ENCODE data around the gene TUBGCP3.

The TUBGCP3 gene

DNA sequence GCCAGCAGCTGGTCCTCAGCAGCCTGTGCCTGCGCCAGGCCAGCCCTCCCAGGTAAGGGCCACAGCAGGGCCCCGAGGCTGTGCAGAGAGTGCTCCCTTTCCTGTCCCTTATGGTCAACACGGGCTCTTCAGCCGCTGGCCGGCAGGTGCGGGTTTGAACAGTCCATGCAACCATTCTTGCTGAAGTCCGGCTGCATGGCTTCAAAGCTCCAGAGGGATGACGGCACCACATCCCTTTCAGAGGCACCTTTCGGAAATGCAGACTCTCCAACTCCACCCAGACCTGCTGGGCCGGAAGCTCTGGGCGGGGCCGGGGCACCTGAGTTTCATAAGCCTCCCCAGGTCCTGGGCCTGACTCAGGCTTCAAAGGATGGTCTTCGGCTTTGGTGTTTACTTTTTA is 130.5 kb downstream of the TUBGCP3 start:
- H3F3A ChIP-seq (ENCODE audit: control insufficient read depth, insufficient read depth) = no peaks in the 10 kb centered on the region
- H3K9me2 ChIP-seq (replicated peaks; ENCODE audit: control insufficient read depth, low read length) = no peaks in the 10 kb centered on the region
- H4K20me1 ChIP-seq (ENCODE audit: control insufficient read depth, insufficient read depth, low read depth, low read length) = no peaks in the 10 kb centered on the region
- no peaks in the 10 kb centered on the region for H3K4me1 ChIP-seq (ENCODE audit: control insufficient read depth, low read length)
- no peaks in the 10 kb centered on the region for H3K36me3 ChIP-seq (ENCODE audit: control insufficient read depth, low read length)
- no peaks in the 10 kb centered on the region for H3K9me3 ChIP-seq (ENCODE audit: control insufficient read depth, insufficient read depth, low read length)
- no peaks in the 10 kb centered on the region for H3K79me2 ChIP-seq (ENCODE audit: control insufficient read depth, low read length)
- no peaks in the 10 kb centered on the region for H3K27me3 ChIP-seq (ENCODE audit: control insufficient read depth, low read length)
- H3K27ac ChIP-seq (ENCODE audit: low read depth, low read length) = no peak overlapping the region
- no peak for TF ChIP-seq EZH2phosphoT487 (IDR thresholded peaks at IDR 0.05; ENCODE audit: borderline replicate concordance, low read length)
- TF ChIP-seq, protein P1, sequence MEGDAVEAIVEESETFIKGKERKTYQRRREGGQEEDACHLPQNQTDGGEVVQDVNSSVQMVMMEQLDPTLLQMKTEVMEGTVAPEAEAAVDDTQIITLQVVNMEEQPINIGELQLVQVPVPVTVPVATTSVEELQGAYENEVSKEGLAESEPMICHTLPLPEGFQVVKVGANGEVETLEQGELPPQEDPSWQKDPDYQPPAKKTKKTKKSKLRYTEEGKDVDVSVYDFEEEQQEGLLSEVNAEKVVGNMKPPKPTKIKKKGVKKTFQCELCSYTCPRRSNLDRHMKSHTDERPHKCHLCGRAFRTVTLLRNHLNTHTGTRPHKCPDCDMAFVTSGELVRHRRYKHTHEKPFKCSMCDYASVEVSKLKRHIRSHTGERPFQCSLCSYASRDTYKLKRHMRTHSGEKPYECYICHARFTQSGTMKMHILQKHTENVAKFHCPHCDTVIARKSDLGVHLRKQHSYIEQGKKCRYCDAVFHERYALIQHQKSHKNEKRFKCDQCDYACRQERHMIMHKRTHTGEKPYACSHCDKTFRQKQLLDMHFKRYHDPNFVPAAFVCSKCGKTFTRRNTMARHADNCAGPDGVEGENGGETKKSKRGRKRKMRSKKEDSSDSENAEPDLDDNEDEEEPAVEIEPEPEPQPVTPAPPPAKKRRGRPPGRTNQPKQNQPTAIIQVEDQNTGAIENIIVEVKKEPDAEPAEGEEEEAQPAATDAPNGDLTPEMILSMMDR (IDR thresholded peaks at IDR 0.05; ENCODE audit: low read depth, low read length, poor library complexity, severe bottlenecking) = no peak
- no peak overlapping the region for H3K4me2 ChIP-seq (ENCODE audit: low read length)
- no peak overlapping the region for H3K4me3 ChIP-seq (ENCODE audit: low read length)

DNA sequence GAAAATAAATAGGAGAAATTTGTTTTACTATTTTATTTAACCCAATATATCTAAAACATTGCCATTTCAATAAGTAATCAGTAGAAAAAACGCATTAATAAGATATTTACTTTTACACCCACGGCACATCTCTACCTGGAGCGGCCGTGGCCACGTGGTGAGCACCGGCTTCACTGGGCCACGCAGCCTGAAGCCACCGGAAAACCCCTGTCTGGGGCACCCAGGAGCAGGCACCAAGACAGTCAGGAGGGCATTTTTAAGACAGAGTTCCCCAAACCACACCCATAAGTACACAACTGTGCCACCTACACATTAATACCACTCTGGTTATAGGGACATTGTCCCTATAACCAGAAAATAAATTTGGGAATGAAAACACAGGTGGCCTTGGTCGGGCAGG is 130.9 kb downstream of the TUBGCP3 start:
- Histone ChIP-seq H3K4me2 (ENCODE audit: low read length) (no peak overlapping the region), H3K27ac (ENCODE audit: low read depth, low read length) (no peak overlapping the region)

DNA sequence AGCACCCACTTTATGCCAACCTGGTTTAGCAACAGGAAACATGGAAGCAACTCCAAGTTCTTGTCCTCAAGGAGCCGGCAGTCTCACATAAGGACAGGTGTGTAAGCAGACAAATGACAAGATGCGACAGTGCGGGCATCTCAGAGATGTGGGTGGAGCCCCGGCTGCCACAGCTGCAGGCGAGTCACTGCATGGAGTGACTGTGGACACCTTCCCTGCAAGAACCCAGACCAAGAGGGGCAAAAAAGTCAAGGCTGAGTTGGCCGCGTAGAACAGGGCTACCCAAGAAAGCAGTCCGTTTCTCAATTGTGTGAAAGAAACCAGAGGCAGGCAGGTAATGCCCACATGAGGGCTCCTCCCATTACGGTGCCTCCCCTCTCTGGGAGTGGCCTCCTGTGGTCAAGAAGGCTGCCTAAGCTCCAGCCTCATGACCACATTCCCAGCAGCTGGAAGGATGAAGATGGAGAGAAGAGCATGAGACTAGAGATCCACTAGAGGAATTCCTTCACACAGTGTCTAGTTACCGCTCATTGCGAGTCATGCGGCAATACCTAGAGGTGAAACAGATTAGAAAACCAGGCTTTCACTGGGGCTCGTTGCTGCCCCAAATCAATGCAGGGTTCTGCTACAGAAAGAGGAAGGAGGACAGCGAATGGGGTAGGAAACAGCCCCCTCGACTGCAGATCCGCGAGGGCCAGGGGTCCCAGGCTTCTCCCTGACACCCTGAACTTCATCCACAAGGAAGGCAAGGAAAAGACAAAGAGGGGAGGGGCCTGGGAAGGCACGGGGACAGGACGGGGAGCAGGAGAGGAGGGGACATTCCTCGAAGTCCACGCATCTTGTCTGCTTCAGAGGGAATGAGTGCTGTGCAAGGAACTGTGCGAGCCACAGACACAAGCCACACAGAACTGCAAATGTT is 131.6 kb downstream of the TUBGCP3 start:
- no peaks in the 10 kb centered on the region for H3F3A ChIP-seq (ENCODE audit: control insufficient read depth, insufficient read depth)
- H3K4me3 ChIP-seq (ENCODE audit: low read length) = no peak overlapping the region
- no peaks in the 10 kb centered on the region for H3K9me2 ChIP-seq (replicated peaks; ENCODE audit: control insufficient read depth, low read length)
- no peak for TF ChIP-seq EZH2phosphoT487 (IDR thresholded peaks at IDR 0.05; ENCODE audit: borderline replicate concordance, low read length)
- TF ChIP-seq, protein P1 (IDR thresholded peaks at IDR 0.05; ENCODE audit: low read depth, low read length, poor library complexity, severe bottlenecking) = no peak
- H3K4me2 ChIP-seq (ENCODE audit: low read length) = no peak overlapping the region
- no peak overlapping the region for H3K27ac ChIP-seq (ENCODE audit: low read depth, low read length)
- H4K20me1 ChIP-seq (ENCODE audit: control insufficient read depth, insufficient read depth, low read depth, low read length) = no peaks in the 10 kb centered on the region
- H3K4me1 ChIP-seq (ENCODE audit: control insufficient read depth, low read length) = no peaks in the 10 kb centered on the region
- H3K79me2 ChIP-seq (ENCODE audit: control insufficient read depth, low read length) = no peaks in the 10 kb centered on the region
- no peaks in the 10 kb centered on the region for H3K27me3 ChIP-seq (ENCODE audit: control insufficient read depth, low read length)
- no peaks in the 10 kb centered on the region for H3K9me3 ChIP-seq (ENCODE audit: control insufficient read depth, insufficient read depth, low read length)
- H3K36me3 ChIP-seq (ENCODE audit: control insufficient read depth, low read length) = no peaks in the 10 kb centered on the region

More for the DNA sequence above, 130.9 kb downstream of the TUBGCP3 start:
- no peak for TF ChIP-seq EZH2phosphoT487 (IDR thresholded peaks at IDR 0.05; ENCODE audit: borderline replicate concordance, low read length)
- TF ChIP-seq, protein P1 (IDR thresholded peaks at IDR 0.05; ENCODE audit: low read depth, low read length, poor library complexity, severe bottlenecking) = no peak
- no peaks in the 10 kb centered on the region for H3K79me2 ChIP-seq (ENCODE audit: control insufficient read depth, low read length)
- no peaks in the 10 kb centered on the region for H3K4me1 ChIP-seq (ENCODE audit: control insufficient read depth, low read length)
- no peaks in the 10 kb centered on the region for H3K27me3 ChIP-seq (ENCODE audit: control insufficient read depth, low read length)
- H4K20me1 ChIP-seq (ENCODE audit: control insufficient read depth, insufficient read depth, low read depth, low read length) = no peaks in the 10 kb centered on the region
- no peaks in the 10 kb centered on the region for H3K36me3 ChIP-seq (ENCODE audit: control insufficient read depth, low read length)
- H3K4me3 ChIP-seq (ENCODE audit: low read length) = no peak overlapping the region
- no peaks in the 10 kb centered on the region for H3K9me2 ChIP-seq (replicated peaks; ENCODE audit: control insufficient read depth, low read length)
- H3K9me3 ChIP-seq (ENCODE audit: control insufficient read depth, insufficient read depth, low read length) = no peaks in the 10 kb centered on the region
- H3F3A ChIP-seq (ENCODE audit: control insufficient read depth, insufficient read depth) = no peaks in the 10 kb centered on the region

Measured in DOHH2 (cell line).